HG03045 (cell line): Measurements from ENCODE around the gene TMEM259.

Experiments
- ATAC-seq: cut with Tn5 transposase; IDR thresholded peaks from one replicate; pipeline ENCODE4 v1.9.1; 2021; ENCODE audit warnings: mild to moderate bottlenecking, moderate library complexity; ENCODE audit not compliant: unreplicated experiment

Gene TMEM259

GRCh38 chr19:1004803-1005664, 15.9 kb downstream of the TMEM259 start:
- no peak for ATAC-seq

GRCh38 chr19:1004204-1004802, 16.6 kb downstream of the TMEM259 start:
- no peak for ATAC-seq

GRCh38 chr19:1003283-1003682, 17.6 kb downstream of the TMEM259 start:
- no peak for ATAC-seq

- ATAC-seq, result no peak
Observed at GRCh38 chr19:1002600-1002999, 18.3 kb downstream of the TMEM259 start.

GRCh38 chr19:1001538-1002166, 19.3 kb downstream of the TMEM259 start:
- no peak for ATAC-seq

- no peak for ATAC-seq
Observed at GRCh38 chr19:1000591-1001537, 20.1 kb downstream of the TMEM259 start.

- no peak for ATAC-seq
Observed at GRCh38 chr19:1000095-1000494, 20.8 kb downstream of the TMEM259 start, which contains the start of gene GRIN3B. GRIN3B (plus strand) TSS chr19:1000419; CDS start chr19:1000438, 19 bp downstream.

GRCh38 chr19:999379-999719, 21.6 kb downstream of the TMEM259 start:
- ATAC-seq, result no peak

GRCh38 chr19:998064-998463, 22.9 kb downstream of the TMEM259 start:
- ATAC-seq, result no peak

- ATAC-seq, result no peak
Observed at GRCh38 chr19:996051-996838, 24.7 kb downstream of the TMEM259 start.

- no peak for ATAC-seq
Observed at GRCh38 chr19:995051-995827, 25.7 kb downstream of the TMEM259 start.

GRCh38 chr19:994516-994915, 26.4 kb downstream of the TMEM259 start:
- ATAC-seq, result no peak

- no peak for ATAC-seq
Observed at GRCh38 chr19:993831-994393, 27.0 kb downstream of the TMEM259 start.

GRCh38 chr19:993361-993830, 27.5 kb downstream of the TMEM259 start:
- no peak for ATAC-seq

- ATAC-seq, result no peak
Observed at GRCh38 chr19:992670-993055, 28.3 kb downstream of the TMEM259 start.

- no peak for ATAC-seq
Observed at GRCh38 chr19:991932-992669, 28.8 kb downstream of the TMEM259 start.

- ATAC-seq, result no peak
Observed at GRCh38 chr19:991174-991931, 29.6 kb downstream of the TMEM259 start.
